WTC11 (cell line): Measurements from ENCODE around the gene LPAR3. TPM values are rescaled to one million over a fixed set of nuclear protein-coding genes. Genes with fewer than 3 reads are reported as not detected.

Source experiments
- ATAC-seq: fragments of 200-7000 bp; cut with Tn5 transposase; 2 replicates; pipeline ENCODE4 v1.10.0; 2021; ENCODE audit warnings: mild to moderate bottlenecking, moderate library complexity
- CTCF ChIA-PET: fragments of 300-600 bp; sonication (Branson Sonifier 250); formaldehyde crosslinking; loops from one replicate; lab custom pipeline; 2021; ENCODE audit warnings: antibody characterized with exemption; lab: Charles Lee
- POLR2A ChIA-PET: fragments of 350-600 bp; sonication (Branson Sonifier 250); formaldehyde crosslinking; loops from one replicate; lab custom pipeline; 2021; ENCODE audit warnings: antibody characterized with exemption; lab: Charles Lee
- DNase-seq: peaks from one replicate; pipeline ENCODE4 v3.0.0; 2021; ENCODE audit warnings: low spot score
- H3K27ac Mint-ChIP-seq: 2 replicates; pipeline ENCODE4 v1.8.0; 2021; ENCODE audit warnings: mixed read lengths
- H3K27me3 Mint-ChIP-seq: 2 replicates; pipeline ENCODE4 v1.8.0; 2021; ENCODE audit warnings: low read depth, mild to moderate bottlenecking, moderate library complexity, mixed read lengths
- H3K36me3 Mint-ChIP-seq: 2 replicates; pipeline ENCODE4 v1.8.0; 2021; ENCODE audit warnings: mixed read lengths
- H3K4me1 Mint-ChIP-seq: 2 replicates; pipeline ENCODE4 v1.8.0; 2022; ENCODE audit warnings: mixed read lengths
- H3K4me3 Mint-ChIP-seq: 2 replicates; pipeline ENCODE4 v1.8.0; 2021; ENCODE audit warnings: mild to moderate bottlenecking, moderate library complexity, mixed read lengths
- H3K9me3 Mint-ChIP-seq: 2 replicates; pipeline ENCODE4 v1.8.0; 2021; ENCODE audit warnings: mixed read lengths
- ATF2 ChIP-seq: sonication (generic); formaldehyde crosslinking; IDR thresholded peaks from 2 replicates; pipeline ENCODE4 v1.8.1; 2022; ENCODE audit warnings: low read depth, missing genetic modification reagents, borderline replicate concordance
- ESRRA ChIP-seq: sonication (generic); formaldehyde crosslinking; IDR thresholded peaks from 2 replicates; pipeline ENCODE4 v1.8.1; 2022; ENCODE audit warnings: mild to moderate bottlenecking, missing genetic modification reagents, borderline replicate concordance
- FOXJ3 ChIP-seq: sonication (generic); formaldehyde crosslinking; IDR thresholded peaks from 2 replicates; pipeline ENCODE4 v1.9.0; 2021; ENCODE audit warnings: missing genetic modification reagents, mild to moderate bottlenecking, borderline replicate concordance
- FOXK1 ChIP-seq: sonication (generic); formaldehyde crosslinking; IDR thresholded peaks from 2 replicates; pipeline ENCODE4 v1.8.0; 2022; ENCODE audit warnings: mild to moderate bottlenecking, moderate library complexity, missing genetic modification reagents
- GABPB1 ChIP-seq: sonication (generic); formaldehyde crosslinking; IDR thresholded peaks from 2 replicates; pipeline ENCODE4 v1.8.1; 2023; ENCODE audit warnings: mild to moderate bottlenecking, missing genetic modification reagents
- GTF2I ChIP-seq: fragments of 250-450 bp; sonication (Bioruptor Pico); conservative IDR thresholded peaks from 2 replicates; pipeline ENCODE4 v1.4.0; 2021; ENCODE audit warnings: mild to moderate bottlenecking
- JAZF1 ChIP-seq: fragments of 250-450 bp; sonication (Bioruptor Pico); IDR thresholded peaks from 2 replicates; pipeline ENCODE4 v1.9.0; 2021; ENCODE audit warnings: moderate library complexity, mild to moderate bottlenecking, inconsistent platforms
- MXD4 ChIP-seq: fragments of 250-450 bp; sonication (Bioruptor Pico); IDR thresholded peaks from 2 replicates; pipeline ENCODE4 v1.8.0; 2021; ENCODE audit warnings: mild to moderate bottlenecking, moderate library complexity, borderline replicate concordance
- PRRX2 ChIP-seq: fragments of 250-450 bp; sonication (Bioruptor Pico); IDR thresholded peaks from 2 replicates; pipeline ENCODE4 v1.8.0; 2021; ENCODE audit warnings: mild to moderate bottlenecking
- SMAD4 ChIP-seq: sonication (generic); formaldehyde crosslinking; IDR thresholded peaks from 2 replicates; pipeline ENCODE4 v1.8.0; 2022; ENCODE audit warnings: mild to moderate bottlenecking, missing genetic modification reagents
- SP1 ChIP-seq: sonication (generic); formaldehyde crosslinking; conservative IDR thresholded peaks from 2 replicates; pipeline ENCODE4 v1.8.1; 2022; ENCODE audit warnings: missing genetic modification reagents
- STAT6 ChIP-seq: sonication (generic); formaldehyde crosslinking; conservative IDR thresholded peaks from 2 replicates; pipeline ENCODE4 v1.8.1; 2023; ENCODE audit warnings: mild to moderate bottlenecking, low read depth, missing genetic modification reagents, moderate library complexity
- USF2 ChIP-seq: sonication (generic); formaldehyde crosslinking; IDR thresholded peaks from 2 replicates; pipeline ENCODE4 v1.8.1; 2023; ENCODE audit warnings: mild to moderate bottlenecking, missing genetic modification reagents, moderate library complexity
- ZNF232 ChIP-seq: sonication (generic); formaldehyde crosslinking; IDR thresholded peaks from 2 replicates; pipeline ENCODE4 v1.8.0; 2022; ENCODE audit warnings: mild to moderate bottlenecking, missing genetic modification reagents
- ZNF317 ChIP-seq: sonication (generic); formaldehyde crosslinking; IDR thresholded peaks from 2 replicates; pipeline ENCODE4 v1.8.1; 2023; ENCODE audit warnings: low read depth, mild to moderate bottlenecking, moderate library complexity, missing genetic modification reagents, borderline replicate concordance
- total RNA-seq: library from RNA; stranded (reverse); gene quantifications from 3 replicates; pipeline ENCODE4 v1.2.3, GENCODE V29; 2021
- TF ChIP-seq, protein P1 (sequence below): fragments of 200-600 bp; IDR thresholded peaks from 2 replicates; pipeline ENCODE4 v1.8.0; 2022; ENCODE audit warnings: antibody characterized with exemption
- TF ChIP-seq, protein P2 (sequence below): sonication (generic); formaldehyde crosslinking; IDR thresholded peaks from 2 replicates; pipeline ENCODE4 v1.8.1; 2023; ENCODE audit warnings: mild to moderate bottlenecking, moderate library complexity, missing genetic modification reagents
- TF ChIP-seq, protein P3 (sequence below): fragments of 250-450 bp; sonication (Bioruptor Pico); IDR thresholded peaks from 2 replicates; pipeline ENCODE4 v1.9.0; 2021; ENCODE audit warnings: mild to moderate bottlenecking

The LPAR3 gene
- total RNA-seq, 1 experiment from 2014 or later: 33.3 TPM

- H3K27me3 Mint-ChIP-seq: no peaks in the 10 kb centered on the region
- TF ChIP-seq STAT6 (CRISPR knock-in tag): no peak
- TF ChIP-seq GTF2I (CRISPR knock-in tag): no peak
- TF ChIP-seq ZNF317: no peak
- TF ChIP-seq ZNF232 (CRISPR knock-in tag): no peak
- TF ChIP-seq, all 79 proteins: peak for 0
- DNase-seq (no peak), ATAC-seq (no peak)
- Mint-ChIP-seq H3K4me3 (no peak overlapping the region), H3K36me3 (no peaks in the 10 kb centered on the region), H3K4me1 (peaks cover 17% of the 10 kb centered on the region; the same call in 1 of the 2 replicates), H3K27ac (no peak overlapping the region), H3K9me3 (peaks cover 1% of the 10 kb centered on the region)
- ChIA-PET CTCF (interaction anchor here (1.0 to 3.7 kb wide), 7 partner anchors 9 to 267 kb away, joined by 3 to 44 read pairs (median 9); partner anchors contain the start of genes GNG5 and SPATA1), POLR2A (no interaction called here)
Measured at GRCh38 chr1:84773195-84773594, 119.8 kb downstream of the LPAR3 start.

- no peak overlapping the region; the same call in 1 of the 2 replicates for H3K27ac Mint-ChIP-seq
- H3K4me3 Mint-ChIP-seq: no peak overlapping the region
- POLR2A ChIA-PET: no interaction called here
- no peaks in the 10 kb centered on the region for H3K36me3 Mint-ChIP-seq
- TF ChIP-seq PRRX2 (CRISPR knock-in tag): 0 out of 2 replicates have a peak, but pooled peaks have one; percentile 29
- TF ChIP-seq, protein P1, sequence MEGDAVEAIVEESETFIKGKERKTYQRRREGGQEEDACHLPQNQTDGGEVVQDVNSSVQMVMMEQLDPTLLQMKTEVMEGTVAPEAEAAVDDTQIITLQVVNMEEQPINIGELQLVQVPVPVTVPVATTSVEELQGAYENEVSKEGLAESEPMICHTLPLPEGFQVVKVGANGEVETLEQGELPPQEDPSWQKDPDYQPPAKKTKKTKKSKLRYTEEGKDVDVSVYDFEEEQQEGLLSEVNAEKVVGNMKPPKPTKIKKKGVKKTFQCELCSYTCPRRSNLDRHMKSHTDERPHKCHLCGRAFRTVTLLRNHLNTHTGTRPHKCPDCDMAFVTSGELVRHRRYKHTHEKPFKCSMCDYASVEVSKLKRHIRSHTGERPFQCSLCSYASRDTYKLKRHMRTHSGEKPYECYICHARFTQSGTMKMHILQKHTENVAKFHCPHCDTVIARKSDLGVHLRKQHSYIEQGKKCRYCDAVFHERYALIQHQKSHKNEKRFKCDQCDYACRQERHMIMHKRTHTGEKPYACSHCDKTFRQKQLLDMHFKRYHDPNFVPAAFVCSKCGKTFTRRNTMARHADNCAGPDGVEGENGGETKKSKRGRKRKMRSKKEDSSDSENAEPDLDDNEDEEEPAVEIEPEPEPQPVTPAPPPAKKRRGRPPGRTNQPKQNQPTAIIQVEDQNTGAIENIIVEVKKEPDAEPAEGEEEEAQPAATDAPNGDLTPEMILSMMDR: peak; percentile 92
- no peak for TF ChIP-seq ATF2 (CRISPR knock-in tag)
- peak; percentile 84 for DNase-seq
- peak; percentile 73 for ATAC-seq
- CTCF ChIA-PET: interaction anchor here (0.6 to 3.7 kb wide), 35 partner anchors 9 to 840 kb away, joined by 3 to 44 read pairs (median 4); partner anchors contain the start of genes CTBS, GNG5, SPATA1 and SSX2IP
- no peaks in the 10 kb centered on the region for H3K9me3 Mint-ChIP-seq
- H3K27me3 Mint-ChIP-seq: no peaks in the 10 kb centered on the region
- peaks cover 17% of the 10 kb centered on the region; the same call in 1 of the 2 replicates for H3K4me1 Mint-ChIP-seq
Measured at GRCh38 chr1:84772428-84772943, 120.5 kb downstream of the LPAR3 start.

- DNase-seq (no peak), ATAC-seq (peak; percentile 11; the same call in 1 of the 2 replicates)
- Mint-ChIP-seq H3K27ac (no peak overlapping the region), H3K27me3 (no peaks in the 10 kb centered on the region), H3K4me3 (no peak overlapping the region), H3K36me3 (no peaks in the 10 kb centered on the region), H3K9me3 (no peaks in the 10 kb centered on the region), H3K4me1 (peaks cover 17% of the 10 kb centered on the region; the same call in 1 of the 2 replicates)
- ChIA-PET POLR2A (no interaction called here), CTCF (interaction anchor here (0.6 to 3.7 kb wide), 34 partner anchors 8 to 840 kb away, joined by 3 to 44 read pairs (median 4); partner anchors contain the start of genes CTBS, GNG5, SPATA1 and SSX2IP)
- TF ChIP-seq GABPB1 (CRISPR knock-in tag) (no peak), SP1 (CRISPR knock-in tag) (no peak), ESRRA (no peak), FOXK1 (CRISPR knock-in tag) (no peak), FOXJ3 (no peak), ATF2 (CRISPR knock-in tag) (no peak), MXD4 (no peak), JAZF1 (CRISPR knock-in tag) (no peak), SMAD4 (CRISPR knock-in tag) (no peak), USF2 (CRISPR knock-in tag) (no peak)
- TF ChIP-seq, protein P2, sequence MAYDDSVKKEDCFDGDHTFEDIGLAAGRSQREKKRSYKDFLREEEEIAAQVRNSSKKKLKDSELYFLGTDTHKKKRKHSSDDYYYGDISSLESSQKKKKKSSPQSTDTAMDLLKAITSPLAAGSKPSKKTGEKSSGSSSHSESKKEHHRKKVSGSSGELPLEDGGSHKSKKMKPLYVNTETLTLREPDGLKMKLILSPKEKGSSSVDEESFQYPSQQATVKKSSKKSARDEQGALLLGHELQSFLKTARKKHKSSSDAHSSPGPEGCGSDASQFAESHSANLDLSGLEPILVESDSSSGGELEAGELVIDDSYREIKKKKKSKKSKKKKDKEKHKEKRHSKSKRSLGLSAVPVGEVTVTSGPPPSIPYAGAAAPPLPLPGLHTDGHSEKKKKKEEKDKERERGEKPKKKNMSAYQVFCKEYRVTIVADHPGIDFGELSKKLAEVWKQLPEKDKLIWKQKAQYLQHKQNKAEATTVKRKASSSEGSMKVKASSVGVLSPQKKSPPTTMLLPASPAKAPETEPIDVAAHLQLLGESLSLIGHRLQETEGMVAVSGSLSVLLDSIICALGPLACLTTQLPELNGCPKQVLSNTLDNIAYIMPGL (CRISPR knock-in tag): no peak
- TF ChIP-seq, protein P3, sequence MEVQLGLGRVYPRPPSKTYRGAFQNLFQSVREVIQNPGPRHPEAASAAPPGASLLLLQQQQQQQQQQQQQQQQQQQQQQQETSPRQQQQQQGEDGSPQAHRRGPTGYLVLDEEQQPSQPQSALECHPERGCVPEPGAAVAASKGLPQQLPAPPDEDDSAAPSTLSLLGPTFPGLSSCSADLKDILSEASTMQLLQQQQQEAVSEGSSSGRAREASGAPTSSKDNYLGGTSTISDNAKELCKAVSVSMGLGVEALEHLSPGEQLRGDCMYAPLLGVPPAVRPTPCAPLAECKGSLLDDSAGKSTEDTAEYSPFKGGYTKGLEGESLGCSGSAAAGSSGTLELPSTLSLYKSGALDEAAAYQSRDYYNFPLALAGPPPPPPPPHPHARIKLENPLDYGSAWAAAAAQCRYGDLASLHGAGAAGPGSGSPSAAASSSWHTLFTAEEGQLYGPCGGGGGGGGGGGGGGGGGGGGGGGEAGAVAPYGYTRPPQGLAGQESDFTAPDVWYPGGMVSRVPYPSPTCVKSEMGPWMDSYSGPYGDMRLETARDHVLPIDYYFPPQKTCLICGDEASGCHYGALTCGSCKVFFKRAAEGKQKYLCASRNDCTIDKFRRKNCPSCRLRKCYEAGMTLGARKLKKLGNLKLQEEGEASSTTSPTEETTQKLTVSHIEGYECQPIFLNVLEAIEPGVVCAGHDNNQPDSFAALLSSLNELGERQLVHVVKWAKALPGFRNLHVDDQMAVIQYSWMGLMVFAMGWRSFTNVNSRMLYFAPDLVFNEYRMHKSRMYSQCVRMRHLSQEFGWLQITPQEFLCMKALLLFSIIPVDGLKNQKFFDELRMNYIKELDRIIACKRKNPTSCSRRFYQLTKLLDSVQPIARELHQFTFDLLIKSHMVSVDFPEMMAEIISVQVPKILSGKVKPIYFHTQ: no peak
Measured at GRCh38 chr1:84771895-84772294, 121.1 kb downstream of the LPAR3 start.
